ENCODE results near the gene LHFPL3.

The LHFPL3 gene

GRCh38 chr7:104327938-104328295 is 486 bp upstream of the LHFPL3 start:
- Histone ChIP-seq H3K4me1 (ENCODE audit: control insufficient read depth, low read length) (no peaks in the 10 kb centered on the region), H3K9me3 (ENCODE audit: control insufficient read depth, insufficient read depth, low read length) (no peaks in the 10 kb centered on the region), H3K27me3 (ENCODE audit: control insufficient read depth, low read length) (no peaks in the 10 kb centered on the region), H4K20me1 (ENCODE audit: control insufficient read depth, insufficient read depth, low read depth, low read length) (no peaks in the 10 kb centered on the region), H3K4me2 (ENCODE audit: low read length) (no peak overlapping the region), H3K4me3 (ENCODE audit: low read length) (no peak overlapping the region), H3K36me3 (ENCODE audit: control insufficient read depth, low read length) (no peaks in the 10 kb centered on the region), H3K79me2 (ENCODE audit: control insufficient read depth, low read length) (no peaks in the 10 kb centered on the region), H3K9me2 (replicated peaks; ENCODE audit: control insufficient read depth, low read length) (no peaks in the 10 kb centered on the region), H3F3A (ENCODE audit: control insufficient read depth, insufficient read depth) (no peaks in the 10 kb centered on the region), H3K27ac (ENCODE audit: low read depth, low read length) (no peak overlapping the region)
- no peak for TF ChIP-seq CTCF (IDR thresholded peaks at IDR 0.05; ENCODE audit: low read depth, low read length, poor library complexity, severe bottlenecking)
- TF ChIP-seq EZH2phosphoT487 (IDR thresholded peaks at IDR 0.05; ENCODE audit: borderline replicate concordance, low read length) = no peak

GRCh38 chr7:104328970-104329825 is 795 bp downstream of the LHFPL3 start:
- Histone ChIP-seq H3F3A (ENCODE audit: control insufficient read depth, insufficient read depth) (no peaks in the 10 kb centered on the region), H3K27ac (ENCODE audit: low read depth, low read length) (no peak overlapping the region), H4K20me1 (ENCODE audit: control insufficient read depth, insufficient read depth, low read depth, low read length) (no peaks in the 10 kb centered on the region), H3K9me3 (ENCODE audit: control insufficient read depth, insufficient read depth, low read length) (no peaks in the 10 kb centered on the region), H3K4me3 (ENCODE audit: low read length) (no peak overlapping the region), H3K4me1 (ENCODE audit: control insufficient read depth, low read length) (no peaks in the 10 kb centered on the region), H3K36me3 (ENCODE audit: control insufficient read depth, low read length) (no peaks in the 10 kb centered on the region), H3K4me2 (ENCODE audit: low read length) (no peak overlapping the region), H3K27me3 (ENCODE audit: control insufficient read depth, low read length) (no peaks in the 10 kb centered on the region), H3K79me2 (ENCODE audit: control insufficient read depth, low read length) (no peaks in the 10 kb centered on the region), H3K9me2 (replicated peaks; ENCODE audit: control insufficient read depth, low read length) (no peaks in the 10 kb centered on the region)
- TF ChIP-seq EZH2phosphoT487 (IDR thresholded peaks at IDR 0.05; ENCODE audit: borderline replicate concordance, low read length) (no peak), CTCF (IDR thresholded peaks at IDR 0.05; ENCODE audit: low read depth, low read length, poor library complexity, severe bottlenecking) (no peak)

- Histone ChIP-seq H3K27ac (ENCODE audit: low read depth, low read length) (no peak overlapping the region), H3K27me3 (ENCODE audit: control insufficient read depth, low read length) (peaks cover 13% of the 10 kb centered on the region), H3K4me3 (ENCODE audit: low read length) (no peak overlapping the region), H4K20me1 (ENCODE audit: control insufficient read depth, insufficient read depth, low read depth, low read length) (peaks cover 4% of the 10 kb centered on the region; the same call in 1 of the 2 replicates), H3K9me3 (ENCODE audit: control insufficient read depth, insufficient read depth, low read length) (no peaks in the 10 kb centered on the region), H3F3A (ENCODE audit: control insufficient read depth, insufficient read depth) (no peaks in the 10 kb centered on the region), H3K36me3 (ENCODE audit: control insufficient read depth, low read length) (no peaks in the 10 kb centered on the region), H3K4me2 (ENCODE audit: low read length) (no peak overlapping the region), H3K79me2 (ENCODE audit: control insufficient read depth, low read length) (no peaks in the 10 kb centered on the region), H3K9me2 (replicated peaks; ENCODE audit: control insufficient read depth, low read length) (no peaks in the 10 kb centered on the region), H3K4me1 (ENCODE audit: control insufficient read depth, low read length) (no peaks in the 10 kb centered on the region)
- TF ChIP-seq EZH2phosphoT487 (IDR thresholded peaks at IDR 0.05; ENCODE audit: borderline replicate concordance, low read length) (no peak), CTCF (IDR thresholded peaks at IDR 0.05; ENCODE audit: low read depth, low read length, poor library complexity, severe bottlenecking) (peak; percentile 56)
These were observed 13.1 kb downstream of the LHFPL3 start for GRCh38 chr7:104341546-104341945.
